Spleen (tissue), 11 donors: ENCODE data around the gene PIGO. TPM values are rescaled to one million over a fixed set of nuclear protein-coding genes. Genes with fewer than 3 reads are reported as not detected.
A peak's percentile ranks its signal among the peaks of the same experiment; 100 is the strongest.

Source experiments
- DNase-seq: peaks from one replicate; pipeline ENCODE4 v3.0.0-alpha.2; 2020
- H3K27ac ChIP-seq, 8 donors: fragments of 200-600 bp; sonication (generic) in 7 of 8; 1 replicate in 4 of 8; 2 replicates in 4 of 8; pipeline versions ENCODE4 v1.5.0 to v1.8.0; 2016 to 2021; ENCODE audit warnings: inconsistent platforms in 4 of 8, mild to moderate bottlenecking in 4 of 8, moderate library complexity in 1 of 8
- H3K27me3 ChIP-seq, 7 donors: fragments of 200-600 bp; sonication (generic) in 6 of 7; replicated peaks in 1 of 7; 1 replicate in 4 of 7; 2 replicates in 3 of 7; pipeline versions ENCODE4 v1.5.0 to v1.8.0; 2016 to 2021; ENCODE audit warnings: inconsistent platforms in 3 of 7, mild to moderate bottlenecking in 1 of 7
- H3K36me3 ChIP-seq, 6 donors: fragments of 200-600 bp; sonication (generic) in 5 of 6; 1 replicate in 4 of 6; 2 replicates in 2 of 6; pipeline versions ENCODE4 v1.5.0 to v1.8.0; 2016 to 2021; ENCODE audit warnings: inconsistent platforms in 2 of 6
- H3K4me1 ChIP-seq, 6 donors: fragments of 200-600 bp; sonication (generic) in 5 of 6; 1 replicate in 3 of 6; 2 replicates in 3 of 6; pipeline versions ENCODE4 v1.5.0 to v1.8.0; 2016 to 2021; ENCODE audit warnings: inconsistent platforms in 3 of 6
- H3K4me3 ChIP-seq, 8 donors: fragments of 200-600 bp; sonication (generic) in 7 of 8; 1 replicate in 4 of 8; 2 replicates in 4 of 8; pipeline versions ENCODE4 v1.5.0 to v1.8.0; 2016 to 2021; ENCODE audit warnings: inconsistent platforms in 4 of 8, mild to moderate bottlenecking in 4 of 8, moderate library complexity in 2 of 8
- H3K9me3 ChIP-seq, 8 donors: fragments of 200-600 bp; sonication (generic) in 7 of 8; 1 replicate in 4 of 8; 2 replicates in 4 of 8; pipeline versions ENCODE4 v1.5.0 to v1.8.0; 2016 to 2021; ENCODE audit warnings: inconsistent platforms in 4 of 8
- CTCF ChIP-seq, 11 experiments: fragments of 200-600 bp in 7 of 11; fragments of 450-650 bp in 4 of 11; sonication (generic) in 4 of 11; IDR thresholded peaks in 8 of 11; conservative IDR thresholded peaks in 3 of 11; 1 replicate in 7 of 11; 2 replicates in 4 of 11; pipeline versions ENCODE4 v1.4.0 to v1.8.0; 2016 to 2021; ENCODE audit warnings: antibody characterized with exemption in 11 of 11, inconsistent platforms in 4 of 11, mild to moderate bottlenecking in 1 of 11
- POLR2A ChIP-seq, 3 donors: fragments of 450-650 bp; IDR thresholded peaks; one replicate each; pipeline ENCODE4 v1.5.1; 2017; ENCODE audit warnings: antibody characterized with exemption in 3 of 3, mild to moderate bottlenecking in 1 of 3
- POLR2AphosphoS5 ChIP-seq, 3 donors: sonication (generic); formaldehyde crosslinking; IDR thresholded peaks; one replicate each; pipeline ENCODE4 v1.5.1; 2017; ENCODE audit warnings: antibody characterized with exemption in 3 of 3
- WGBS, 5 donors: extraction: QIAGEN DNeasy Blood & Tissue Kit in 3 of 5; methylation state at CpG; one replicate each; pipeline versions ENCODE4 v1.1.5 to v1.1.7; 2013 to 2018; 5-methylcytosine and 5-hydroxymethylcytosine counted together
- intact Hi-C: fragments of 100-400 bp; cut with DNase I; formaldehyde crosslinking; loops from one replicate; pipeline ENCODE4 v1.15.0; 2023; ENCODE audit warnings: low total_unique reads
- polyA plus RNA-seq, 3 donors: library from polyadenylated mRNA; stranded (reverse); fragments of 200-250 nt; gene quantifications; one replicate each; pipeline ENCODE4 v1.2.1, GENCODE V29; 2013
- total RNA-seq, 7 donors: library from RNA; depleted of rRNA in 3 of 7; stranded (reverse); fragments of >200 nt in 3 of 7; fragmentation: NEBNext Ultra II Directional in 4 of 7; extraction: Animal tissue kit (Norgen Biotek cat#: 25700) in 4 of 7; gene quantifications; one replicate each; pipeline versions ENCODE4 v1.1.0 to v1.2.1, GENCODE V29; 2016 to 2021
- donor health status: healthy with polysubstance abuse.
- donor health status: DM: no; HTN: no; CAD: no; lungs with moderate emphysema.
- donor health status: DM: no; HTN: no; CAD: no.
- donor health status: Bipolar disorder and iron deficiency.
- donor health status: healthy.
- donor health status: DM: no; HTN: no; CAD: no.
- donor health status: DM: yes; HTN: yes; CAD: no.

Gene PIGO
- total and polyA plus RNA-seq, 10 donors: 10.4 to 25.0 (median 19.8) TPM

- whole genome bisulfite sequencing, 5 donors: 31 to 62% (median 50%) methylated on average over 7 to 8 of the region's 8 CpGs
- TF ChIP-seq CTCF (IDR thresholded peaks at IDR 0.05 in 8 of 11, conservative IDR thresholded peaks at IDR 0.05 in 3 of 11) (no peak), POLR2AphosphoS5 (IDR thresholded peaks at IDR 0.05) (no peak), POLR2A (IDR thresholded peaks at IDR 0.05) (no peak)
- H3K27ac ChIP-seq: peak overlapping the region in 2 of 8 donors; percentile 14 to 96
Measured at GRCh38 chr9:35108946-35109575, 12.7 kb upstream of the PIGO start.

GRCh38 chr9:35108461-35108860 lies 12.1 kb upstream of the PIGO start:
- Histone ChIP-seq H3K36me3 (peaks cover 0 to 61% (median 45%) of the 10 kb centered on the region in 6 donors), H3K9me3 (no peaks in the 10 kb centered on the region), H3K27me3 (no peaks in the 10 kb centered on the region), H3K27ac (peak overlapping the region in 1 of 8 donors; percentile 96), H3K4me3 (no peak overlapping the region), H3K4me1 (peaks cover 22 to 62% (median 49%) of the 10 kb centered on the region in 6 donors)
- TF ChIP-seq POLR2AphosphoS5 (IDR thresholded peaks at IDR 0.05) (no peak), CTCF (IDR thresholded peaks at IDR 0.05 in 8 of 11, conservative IDR thresholded peaks at IDR 0.05 in 3 of 11) (no peak), POLR2A (IDR thresholded peaks at IDR 0.05) (no peak)
- intact Hi-C loops: no loop called here
- WGBS, 5 donors: 89 to 96% (median 92%) methylated on average over 6 of the region's 6 CpGs
- no peak for DNase-seq

More at GRCh38 chr9:35108946-35109575, 12.7 kb upstream of the PIGO start:
- Histone ChIP-seq H3K4me1 (peaks cover 25 to 62% (median 49%) of the 10 kb centered on the region in 6 donors), H3K4me3 (no peak overlapping the region), H3K27me3 (no peaks in the 10 kb centered on the region), H3K36me3 (peaks cover 0 to 59% (median 45%) of the 10 kb centered on the region in 6 donors), H3K9me3 (no peaks in the 10 kb centered on the region)
- intact Hi-C loops: no loop called here
- no peak for DNase-seq

GRCh38 chr9:35107297-35108290 lies 11.2 kb upstream of the PIGO start:
- no peaks in the 10 kb centered on the region for H3K27me3 ChIP-seq
- WGBS, 5 donors: 76 to 86% (median 84%) methylated on average over 13 to 18 of the region's 18 CpGs
- DNase-seq: no peak

More at GRCh38 chr9:35107297-35108290, 11.2 kb upstream of the PIGO start:
- H3K27ac ChIP-seq: peak overlapping the region in 1 of 8 donors; percentile 2
- H3K4me1 ChIP-seq: peaks cover 21 to 60% (median 44%) of the 10 kb centered on the region in 6 donors
- H3K4me3 ChIP-seq: no peak overlapping the region
- no peaks in the 10 kb centered on the region for H3K9me3 ChIP-seq
- intact Hi-C loops: no loop called here
- peaks cover 0 to 61% (median 45%) of the 10 kb centered on the region in 6 donors for H3K36me3 ChIP-seq
- TF ChIP-seq POLR2AphosphoS5 (IDR thresholded peaks at IDR 0.05) (peak in 1 of 3 donors; percentile 13), CTCF (IDR thresholded peaks at IDR 0.05 in 8 of 11, conservative IDR thresholded peaks at IDR 0.05 in 3 of 11) (no peak)
